WTC11 (cell line): ENCODE data around the gene OSBPL5. TPM values are rescaled to one million over a fixed set of nuclear protein-coding genes. Genes with fewer than 3 reads are reported as not detected.

Experiments
- ATAC-seq: fragments of 200-7000 bp; cut with Tn5 transposase; 2 replicates; pipeline ENCODE4 v1.10.0; 2021; ENCODE audit warnings: mild to moderate bottlenecking, moderate library complexity
- CTCF ChIA-PET: fragments of 300-600 bp; sonication (Branson Sonifier 250); formaldehyde crosslinking; loops from one replicate; lab custom pipeline; 2021; ENCODE audit warnings: antibody characterized with exemption; lab: Charles Lee
- POLR2A ChIA-PET: fragments of 350-600 bp; sonication (Branson Sonifier 250); formaldehyde crosslinking; loops from one replicate; lab custom pipeline; 2021; ENCODE audit warnings: antibody characterized with exemption; lab: Charles Lee
- DNase-seq: peaks from one replicate; pipeline ENCODE4 v3.0.0; 2021; ENCODE audit warnings: low spot score
- H3K27ac Mint-ChIP-seq: 2 replicates; pipeline ENCODE4 v1.8.0; 2021; ENCODE audit warnings: mixed read lengths
- H3K27me3 Mint-ChIP-seq: 2 replicates; pipeline ENCODE4 v1.8.0; 2021; ENCODE audit warnings: low read depth, mild to moderate bottlenecking, moderate library complexity, mixed read lengths
- H3K36me3 Mint-ChIP-seq: 2 replicates; pipeline ENCODE4 v1.8.0; 2021; ENCODE audit warnings: mixed read lengths
- H3K4me1 Mint-ChIP-seq: 2 replicates; pipeline ENCODE4 v1.8.0; 2022; ENCODE audit warnings: mixed read lengths
- H3K4me3 Mint-ChIP-seq: 2 replicates; pipeline ENCODE4 v1.8.0; 2021; ENCODE audit warnings: mild to moderate bottlenecking, moderate library complexity, mixed read lengths
- H3K9me3 Mint-ChIP-seq: 2 replicates; pipeline ENCODE4 v1.8.0; 2021; ENCODE audit warnings: mixed read lengths
- CDX4 ChIP-seq: fragments of 250-450 bp; sonication (Bioruptor Pico); IDR thresholded peaks from 2 replicates; pipeline ENCODE4 v1.9.0; 2021; ENCODE audit warnings: moderate library complexity, mild to moderate bottlenecking, inconsistent platforms, borderline replicate concordance
- CTCF ChIP-seq: fragments of 200-600 bp; IDR thresholded peaks from 2 replicates; pipeline ENCODE4 v1.8.0; 2022; ENCODE audit warnings: antibody characterized with exemption
- E2F4 ChIP-seq: sonication (generic); formaldehyde crosslinking; IDR thresholded peaks from 2 replicates; pipeline ENCODE4 v1.8.1; 2022; ENCODE audit warnings: low read depth, mild to moderate bottlenecking, moderate library complexity, missing genetic modification reagents, borderline replicate concordance
- ESRRA ChIP-seq: sonication (generic); formaldehyde crosslinking; IDR thresholded peaks from 2 replicates; pipeline ENCODE4 v1.8.1; 2022; ENCODE audit warnings: mild to moderate bottlenecking, missing genetic modification reagents, borderline replicate concordance
- ETV6 ChIP-seq: sonication (generic); formaldehyde crosslinking; IDR thresholded peaks from 2 replicates; pipeline ENCODE4 v1.8.1; 2022; ENCODE audit warnings: mild to moderate bottlenecking, missing genetic modification reagents
- FOXJ3 ChIP-seq: sonication (generic); formaldehyde crosslinking; IDR thresholded peaks from 2 replicates; pipeline ENCODE4 v1.9.0; 2021; ENCODE audit warnings: missing genetic modification reagents, mild to moderate bottlenecking, borderline replicate concordance
- GTF2I ChIP-seq: fragments of 250-450 bp; sonication (Bioruptor Pico); conservative IDR thresholded peaks from 2 replicates; pipeline ENCODE4 v1.4.0; 2021; ENCODE audit warnings: mild to moderate bottlenecking
- IRF2 ChIP-seq: sonication (generic); formaldehyde crosslinking; IDR thresholded peaks from 2 replicates; pipeline ENCODE4 v1.8.0; 2022; ENCODE audit warnings: low read depth, missing genetic modification reagents, borderline replicate concordance
- MYBL2 ChIP-seq: sonication (generic); formaldehyde crosslinking; IDR thresholded peaks from 2 replicates; pipeline ENCODE4 v1.8.1; 2023; ENCODE audit warnings: mild to moderate bottlenecking, moderate library complexity, missing genetic modification reagents
- NFYB ChIP-seq: sonication (generic); formaldehyde crosslinking; conservative IDR thresholded peaks from 2 replicates; pipeline ENCODE4 v1.8.0; 2022; ENCODE audit warnings: low read depth, missing genetic modification reagents
- PRRX2 ChIP-seq: fragments of 250-450 bp; sonication (Bioruptor Pico); IDR thresholded peaks from 2 replicates; pipeline ENCODE4 v1.8.0; 2021; ENCODE audit warnings: mild to moderate bottlenecking
- RORB ChIP-seq: fragments of 250-450 bp; sonication (Bioruptor Pico); IDR thresholded peaks from 2 replicates; pipeline ENCODE4 v1.9.0; 2021; ENCODE audit warnings: mild to moderate bottlenecking
- SMAD3 ChIP-seq: sonication (generic); formaldehyde crosslinking; IDR thresholded peaks from 2 replicates; pipeline ENCODE4 v1.8.0; 2022; ENCODE audit warnings: missing genetic modification reagents, mild to moderate bottlenecking, borderline replicate concordance
- USF1 ChIP-seq: sonication (generic); formaldehyde crosslinking; IDR thresholded peaks from 2 replicates; pipeline ENCODE4 v1.8.0; 2022; ENCODE audit warnings: mild to moderate bottlenecking, missing genetic modification reagents
- ZBTB43 ChIP-seq: sonication (generic); formaldehyde crosslinking; IDR thresholded peaks from 2 replicates; pipeline ENCODE4 v1.8.1; 2023; ENCODE audit warnings: mild to moderate bottlenecking, missing genetic modification reagents
- ZNF138 ChIP-seq: sonication (generic); formaldehyde crosslinking; conservative IDR thresholded peaks from 2 replicates; pipeline ENCODE4 v1.8.1; 2022; ENCODE audit warnings: mild to moderate bottlenecking, moderate library complexity, missing genetic modification reagents
- ZNF396 ChIP-seq: fragments of 250-450 bp; sonication (Bioruptor Pico); IDR thresholded peaks from 2 replicates; pipeline ENCODE4 v1.8.0; 2021; ENCODE audit warnings: mild to moderate bottlenecking, moderate library complexity, borderline replicate concordance
- total RNA-seq: library from RNA; stranded (reverse); gene quantifications from 3 replicates; pipeline ENCODE4 v1.2.3, GENCODE V29; 2021
- TF ChIP-seq, protein P1 (sequence below): sonication (generic); formaldehyde crosslinking; IDR thresholded peaks from 2 replicates; pipeline ENCODE4 v1.8.0; 2022; ENCODE audit warnings: missing genetic modification reagents
- TF ChIP-seq, protein P2 (sequence below): fragments of 250-450 bp; sonication (Bioruptor Pico); IDR thresholded peaks from 2 replicates; pipeline ENCODE4 v1.9.0; 2021; ENCODE audit warnings: mild to moderate bottlenecking, borderline replicate concordance
- TF ChIP-seq, protein P3 (sequence below): sonication (generic); formaldehyde crosslinking; IDR thresholded peaks from 2 replicates; pipeline ENCODE4 v1.8.1; 2023; ENCODE audit warnings: mild to moderate bottlenecking, missing genetic modification reagents, moderate library complexity

Gene OSBPL5
- total RNA-seq, 1 experiment from 2014 or later = 17.7 TPM

DNA sequence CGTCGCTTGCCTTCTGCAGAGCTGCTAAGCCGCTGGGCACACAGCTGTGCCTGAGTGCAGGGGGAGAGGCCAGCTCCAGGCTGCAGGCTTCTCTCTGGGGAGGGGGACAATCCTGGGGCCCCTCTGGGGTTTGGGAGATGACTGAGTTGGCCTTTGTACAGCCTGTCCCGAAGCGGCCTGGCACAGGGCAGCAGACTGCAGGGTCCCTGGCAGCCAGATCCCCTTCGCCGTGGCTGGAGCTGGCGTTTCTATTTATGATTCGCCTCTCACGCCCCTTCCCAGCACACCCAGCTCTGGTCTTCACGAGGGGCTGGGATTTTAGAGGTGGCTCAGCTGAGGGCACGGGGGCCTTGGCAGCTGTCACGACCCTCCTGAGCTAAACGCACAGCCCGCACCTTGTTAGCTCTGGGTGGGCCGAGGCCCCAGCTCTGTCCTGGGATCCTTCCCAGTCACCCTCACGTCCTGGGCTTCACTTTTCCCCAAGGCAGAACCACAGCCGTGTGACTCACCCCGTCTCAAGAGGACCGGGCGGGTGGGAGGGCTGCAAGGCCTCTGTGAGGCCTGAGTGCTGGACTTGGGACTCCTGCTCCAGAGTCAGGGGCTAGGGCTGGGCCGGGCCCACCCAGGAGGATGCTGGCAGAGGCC lies 18.4 kb downstream of the OSBPL5 start (continued):
- TF ChIP-seq, protein P1, sequence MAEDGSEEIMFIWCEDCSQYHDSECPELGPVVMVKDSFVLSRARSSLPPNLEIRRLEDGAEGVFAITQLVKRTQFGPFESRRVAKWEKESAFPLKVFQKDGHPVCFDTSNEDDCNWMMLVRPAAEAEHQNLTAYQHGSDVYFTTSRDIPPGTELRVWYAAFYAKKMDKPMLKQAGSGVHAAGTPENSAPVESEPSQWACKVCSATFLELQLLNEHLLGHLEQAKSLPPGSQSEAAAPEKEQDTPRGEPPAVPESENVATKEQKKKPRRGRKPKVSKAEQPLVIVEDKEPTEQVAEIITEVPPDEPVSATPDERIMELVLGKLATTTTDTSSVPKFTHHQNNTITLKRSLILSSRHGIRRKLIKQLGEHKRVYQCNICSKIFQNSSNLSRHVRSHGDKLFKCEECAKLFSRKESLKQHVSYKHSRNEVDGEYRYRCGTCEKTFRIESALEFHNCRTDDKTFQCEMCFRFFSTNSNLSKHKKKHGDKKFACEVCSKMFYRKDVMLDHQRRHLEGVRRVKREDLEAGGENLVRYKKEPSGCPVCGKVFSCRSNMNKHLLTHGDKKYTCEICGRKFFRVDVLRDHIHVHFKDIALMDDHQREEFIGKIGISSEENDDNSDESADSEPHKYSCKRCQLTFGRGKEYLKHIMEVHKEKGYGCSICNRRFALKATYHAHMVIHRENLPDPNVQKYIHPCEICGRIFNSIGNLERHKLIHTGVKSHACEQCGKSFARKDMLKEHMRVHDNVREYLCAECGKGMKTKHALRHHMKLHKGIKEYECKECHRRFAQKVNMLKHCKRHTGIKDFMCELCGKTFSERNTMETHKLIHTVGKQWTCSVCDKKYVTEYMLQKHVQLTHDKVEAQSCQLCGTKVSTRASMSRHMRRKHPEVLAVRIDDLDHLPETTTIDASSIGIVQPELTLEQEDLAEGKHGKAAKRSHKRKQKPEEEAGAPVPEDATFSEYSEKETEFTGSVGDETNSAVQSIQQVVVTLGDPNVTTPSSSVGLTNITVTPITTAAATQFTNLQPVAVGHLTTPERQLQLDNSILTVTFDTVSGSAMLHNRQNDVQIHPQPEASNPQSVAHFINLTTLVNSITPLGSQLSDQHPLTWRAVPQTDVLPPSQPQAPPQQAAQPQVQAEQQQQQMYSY (CRISPR knock-in tag) = no peak
- TF ChIP-seq PRRX2 (CRISPR knock-in tag) = no peak

- no peak overlapping the region for H3K27ac Mint-ChIP-seq
- H3K4me3 Mint-ChIP-seq = no peak overlapping the region
- CTCF ChIA-PET = no interaction called here
- H3K9me3 Mint-ChIP-seq = no peaks in the 10 kb centered on the region
- POLR2A ChIA-PET = no interaction called here
- H3K4me1 Mint-ChIP-seq = 0 out of 2 replicates have a peak, but pooled peaks cover 3% of the 10 kb centered on the region
- no peak for ATAC-seq
- no peaks in the 10 kb centered on the region for H3K27me3 Mint-ChIP-seq
- TF ChIP-seq USF1 (CRISPR knock-in tag) (no peak), IRF2 (CRISPR knock-in tag) (no peak), MYBL2 (CRISPR knock-in tag) (no peak), CTCF (no peak), ESRRA (CRISPR knock-in tag) (no peak), ETV6 (no peak), NFYB (CRISPR knock-in tag) (no peak), ZNF396 (CRISPR knock-in tag) (no peak), SMAD3 (no peak), FOXJ3 (CRISPR knock-in tag) (no peak), RORB (CRISPR knock-in tag) (no peak), ZNF138 (no peak), GTF2I (CRISPR knock-in tag) (no peak), CDX4 (CRISPR knock-in tag) (no peak), PRRX2 (CRISPR knock-in tag) (no peak), E2F4 (CRISPR knock-in tag) (no peak), ZBTB43 (no peak)
- TF ChIP-seq, protein P2, sequence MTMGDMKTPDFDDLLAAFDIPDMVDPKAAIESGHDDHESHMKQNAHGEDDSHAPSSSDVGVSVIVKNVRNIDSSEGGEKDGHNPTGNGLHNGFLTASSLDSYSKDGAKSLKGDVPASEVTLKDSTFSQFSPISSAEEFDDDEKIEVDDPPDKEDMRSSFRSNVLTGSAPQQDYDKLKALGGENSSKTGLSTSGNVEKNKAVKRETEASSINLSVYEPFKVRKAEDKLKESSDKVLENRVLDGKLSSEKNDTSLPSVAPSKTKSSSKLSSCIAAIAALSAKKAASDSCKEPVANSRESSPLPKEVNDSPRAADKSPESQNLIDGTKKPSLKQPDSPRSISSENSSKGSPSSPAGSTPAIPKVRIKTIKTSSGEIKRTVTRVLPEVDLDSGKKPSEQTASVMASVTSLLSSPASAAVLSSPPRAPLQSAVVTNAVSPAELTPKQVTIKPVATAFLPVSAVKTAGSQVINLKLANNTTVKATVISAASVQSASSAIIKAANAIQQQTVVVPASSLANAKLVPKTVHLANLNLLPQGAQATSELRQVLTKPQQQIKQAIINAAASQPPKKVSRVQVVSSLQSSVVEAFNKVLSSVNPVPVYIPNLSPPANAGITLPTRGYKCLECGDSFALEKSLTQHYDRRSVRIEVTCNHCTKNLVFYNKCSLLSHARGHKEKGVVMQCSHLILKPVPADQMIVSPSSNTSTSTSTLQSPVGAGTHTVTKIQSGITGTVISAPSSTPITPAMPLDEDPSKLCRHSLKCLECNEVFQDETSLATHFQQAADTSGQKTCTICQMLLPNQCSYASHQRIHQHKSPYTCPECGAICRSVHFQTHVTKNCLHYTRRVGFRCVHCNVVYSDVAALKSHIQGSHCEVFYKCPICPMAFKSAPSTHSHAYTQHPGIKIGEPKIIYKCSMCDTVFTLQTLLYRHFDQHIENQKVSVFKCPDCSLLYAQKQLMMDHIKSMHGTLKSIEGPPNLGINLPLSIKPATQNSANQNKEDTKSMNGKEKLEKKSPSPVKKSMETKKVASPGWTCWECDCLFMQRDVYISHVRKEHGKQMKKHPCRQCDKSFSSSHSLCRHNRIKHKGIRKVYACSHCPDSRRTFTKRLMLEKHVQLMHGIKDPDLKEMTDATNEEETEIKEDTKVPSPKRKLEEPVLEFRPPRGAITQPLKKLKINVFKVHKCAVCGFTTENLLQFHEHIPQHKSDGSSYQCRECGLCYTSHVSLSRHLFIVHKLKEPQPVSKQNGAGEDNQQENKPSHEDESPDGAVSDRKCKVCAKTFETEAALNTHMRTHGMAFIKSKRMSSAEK (CRISPR knock-in tag) = no peak
- TF ChIP-seq, protein P3, sequence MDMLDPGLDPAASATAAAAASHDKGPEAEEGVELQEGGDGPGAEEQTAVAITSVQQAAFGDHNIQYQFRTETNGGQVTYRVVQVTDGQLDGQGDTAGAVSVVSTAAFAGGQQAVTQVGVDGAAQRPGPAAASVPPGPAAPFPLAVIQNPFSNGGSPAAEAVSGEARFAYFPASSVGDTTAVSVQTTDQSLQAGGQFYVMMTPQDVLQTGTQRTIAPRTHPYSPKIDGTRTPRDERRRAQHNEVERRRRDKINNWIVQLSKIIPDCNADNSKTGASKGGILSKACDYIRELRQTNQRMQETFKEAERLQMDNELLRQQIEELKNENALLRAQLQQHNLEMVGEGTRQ (CRISPR knock-in tag) = no peak
- H3K36me3 Mint-ChIP-seq = no peaks in the 10 kb centered on the region
- no peak for DNase-seq
Observed at GRCh38 chr11:3145206-3145520, 19.9 kb downstream of the OSBPL5 start.
